ENCODE data around the gene SUGT1.

DNA sequence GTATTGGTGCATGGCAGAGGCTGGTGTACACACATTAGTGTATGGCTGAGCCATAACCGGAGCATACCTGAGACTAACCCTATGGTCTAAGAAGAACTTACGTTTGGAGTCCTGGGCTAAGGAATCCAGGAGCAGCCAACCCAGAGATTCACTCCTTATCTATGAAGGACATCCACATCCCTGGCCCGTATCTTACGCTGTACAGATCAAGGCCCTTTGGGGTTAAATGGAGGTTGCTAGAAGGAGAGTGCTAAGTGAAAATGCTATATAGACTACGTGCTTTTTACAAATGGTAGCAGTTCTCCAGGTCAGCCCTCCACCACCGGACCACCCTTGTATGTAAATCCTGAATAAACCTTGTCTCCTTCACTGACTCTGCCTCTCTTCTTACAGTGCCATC, 1.9 kb upstream of the SUGT1 start:
- TF ChIP-seq, protein P1, sequence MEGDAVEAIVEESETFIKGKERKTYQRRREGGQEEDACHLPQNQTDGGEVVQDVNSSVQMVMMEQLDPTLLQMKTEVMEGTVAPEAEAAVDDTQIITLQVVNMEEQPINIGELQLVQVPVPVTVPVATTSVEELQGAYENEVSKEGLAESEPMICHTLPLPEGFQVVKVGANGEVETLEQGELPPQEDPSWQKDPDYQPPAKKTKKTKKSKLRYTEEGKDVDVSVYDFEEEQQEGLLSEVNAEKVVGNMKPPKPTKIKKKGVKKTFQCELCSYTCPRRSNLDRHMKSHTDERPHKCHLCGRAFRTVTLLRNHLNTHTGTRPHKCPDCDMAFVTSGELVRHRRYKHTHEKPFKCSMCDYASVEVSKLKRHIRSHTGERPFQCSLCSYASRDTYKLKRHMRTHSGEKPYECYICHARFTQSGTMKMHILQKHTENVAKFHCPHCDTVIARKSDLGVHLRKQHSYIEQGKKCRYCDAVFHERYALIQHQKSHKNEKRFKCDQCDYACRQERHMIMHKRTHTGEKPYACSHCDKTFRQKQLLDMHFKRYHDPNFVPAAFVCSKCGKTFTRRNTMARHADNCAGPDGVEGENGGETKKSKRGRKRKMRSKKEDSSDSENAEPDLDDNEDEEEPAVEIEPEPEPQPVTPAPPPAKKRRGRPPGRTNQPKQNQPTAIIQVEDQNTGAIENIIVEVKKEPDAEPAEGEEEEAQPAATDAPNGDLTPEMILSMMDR (conservative IDR thresholded peaks at IDR 0.05; ENCODE audit: low read length), result no peak
- TF ChIP-seq EZH2phosphoT487 (IDR thresholded peaks at IDR 0.05; ENCODE audit: borderline replicate concordance, low read depth, low read length), result no peak

All from OCI-LY7 (cell line).